ENCODE results near the gene PDE4A.

DNA sequence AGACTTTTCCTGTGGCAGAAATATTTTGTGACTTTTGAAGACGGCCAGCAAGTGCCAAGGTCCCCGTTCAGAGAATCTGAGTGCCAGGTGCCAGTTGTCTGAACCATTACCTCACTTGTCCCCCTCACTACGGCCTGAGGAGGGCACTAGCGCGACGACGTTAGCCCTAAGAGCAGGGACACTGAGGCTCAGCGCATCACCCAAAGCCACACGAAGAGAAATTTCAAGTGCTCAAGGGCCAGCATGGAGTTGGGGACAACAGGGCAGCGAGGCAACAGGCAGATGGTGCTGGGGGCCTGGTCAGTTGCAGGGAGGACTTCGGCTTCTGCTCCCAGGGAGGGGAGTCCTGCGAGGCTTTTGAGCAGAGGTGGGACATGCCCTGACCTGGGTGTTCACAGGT is 30.5 kb upstream of the PDE4A start:
- TF ChIP-seq, protein P1, sequence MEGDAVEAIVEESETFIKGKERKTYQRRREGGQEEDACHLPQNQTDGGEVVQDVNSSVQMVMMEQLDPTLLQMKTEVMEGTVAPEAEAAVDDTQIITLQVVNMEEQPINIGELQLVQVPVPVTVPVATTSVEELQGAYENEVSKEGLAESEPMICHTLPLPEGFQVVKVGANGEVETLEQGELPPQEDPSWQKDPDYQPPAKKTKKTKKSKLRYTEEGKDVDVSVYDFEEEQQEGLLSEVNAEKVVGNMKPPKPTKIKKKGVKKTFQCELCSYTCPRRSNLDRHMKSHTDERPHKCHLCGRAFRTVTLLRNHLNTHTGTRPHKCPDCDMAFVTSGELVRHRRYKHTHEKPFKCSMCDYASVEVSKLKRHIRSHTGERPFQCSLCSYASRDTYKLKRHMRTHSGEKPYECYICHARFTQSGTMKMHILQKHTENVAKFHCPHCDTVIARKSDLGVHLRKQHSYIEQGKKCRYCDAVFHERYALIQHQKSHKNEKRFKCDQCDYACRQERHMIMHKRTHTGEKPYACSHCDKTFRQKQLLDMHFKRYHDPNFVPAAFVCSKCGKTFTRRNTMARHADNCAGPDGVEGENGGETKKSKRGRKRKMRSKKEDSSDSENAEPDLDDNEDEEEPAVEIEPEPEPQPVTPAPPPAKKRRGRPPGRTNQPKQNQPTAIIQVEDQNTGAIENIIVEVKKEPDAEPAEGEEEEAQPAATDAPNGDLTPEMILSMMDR (IDR thresholded peaks at IDR 0.05) = peak in 1 of 7 experiments; percentile 11
- no peak for TF ChIP-seq POLR2A (IDR thresholded peaks at IDR 0.05)
- TF ChIP-seq POLR2AphosphoS5 (IDR thresholded peaks at IDR 0.05) = no peak
